Transverse colon (tissue), 4 donors: ENCODE data around the gene PGGHG. TPM values are rescaled to one million over a fixed set of nuclear protein-coding genes. Genes with fewer than 3 reads are reported as not detected.

Source experiments
- DNase-seq: peaks from one replicate; pipeline ENCODE4 v3.0.0-alpha.2; 2019
- H3K27ac ChIP-seq, 4 donors: fragments of 200-600 bp; sonication (generic); 2 replicates each; pipeline ENCODE4 v1.5.1; 2016 to 2018; ENCODE audit warnings: inconsistent platforms in 4 of 4
- H3K27me3 ChIP-seq: fragments of 200-600 bp; sonication (generic); 2 replicates; pipeline ENCODE4 v1.5.1; 2017; ENCODE audit warnings: inconsistent platforms
- H3K36me3 ChIP-seq, 4 donors: fragments of 200-600 bp; sonication (generic); 2 replicates each; pipeline ENCODE4 v1.5.1; 2017 to 2019; ENCODE audit warnings: inconsistent platforms in 4 of 4
- H3K4me1 ChIP-seq, 4 donors: fragments of 200-600 bp; sonication (generic); 2 replicates each; pipeline ENCODE4 v1.5.1; 2017 to 2020; ENCODE audit warnings: inconsistent platforms in 4 of 4
- H3K4me3 ChIP-seq, 4 donors: fragments of 200-600 bp; sonication (generic); 1 replicate in 1 of 4; 2 replicates in 3 of 4; pipeline versions ENCODE4 v1.5.1 to v1.6.1; 2017 to 2019; ENCODE audit warnings: inconsistent platforms in 4 of 4
- H3K9me3 ChIP-seq, 2 donors: fragments of 200-600 bp; sonication (generic); 2 replicates each; pipeline ENCODE4 v1.5.1; 2017 to 2019; ENCODE audit warnings: inconsistent platforms in 2 of 2
- CTCF ChIP-seq, 5 experiments: fragments of 200-600 bp in 3 of 5; fragments of 450-650 bp in 2 of 5; sonication (generic) in 3 of 5; IDR thresholded peaks; 1 replicate in 2 of 5; 2 replicates in 3 of 5; pipeline ENCODE4 v1.5.1; 2016 to 2017; ENCODE audit warnings: antibody characterized with exemption in 5 of 5, inconsistent platforms in 3 of 5, mild to moderate bottlenecking in 2 of 5, moderate library complexity in 1 of 5
- EP300 ChIP-seq: sonication (generic); formaldehyde crosslinking; IDR thresholded peaks from one replicate; pipeline ENCODE4 v1.6.1; 2017; ENCODE audit warnings: antibody characterized with exemption, low read depth
- POLR2A ChIP-seq: fragments of 450-650 bp; IDR thresholded peaks from one replicate; pipeline ENCODE4 v1.6.1; 2016; ENCODE audit warnings: antibody characterized with exemption, mild to moderate bottlenecking, moderate library complexity
- POLR2AphosphoS5 ChIP-seq, 3 donors: sonication (generic); formaldehyde crosslinking; IDR thresholded peaks; one replicate each; pipeline ENCODE4 v1.6.1; 2016; ENCODE audit warnings: antibody characterized with exemption in 3 of 3
- WGBS, 2 donors: methylation state at CpG; one replicate each; pipeline ENCODE4 v1.1.5; 2018; ENCODE audit warnings: low coverage in 1 of 2; 5-methylcytosine and 5-hydroxymethylcytosine counted together
- in situ Hi-C, 4 donors: fragments of 200-750 bp; cut with MboI; loops; one replicate each; pipeline versions ENCODE4 v1.15.0 to v1.15.1; 2017; ENCODE audit warnings: low sequenced_read_pairs in 3 of 4, low pct_ligation_motif_present in 1 of 4, low pct_unique_long_range_greater_than_20kb in 1 of 4
- intact Hi-C: fragments of 100-400 bp; cut with DNase I; formaldehyde crosslinking; loops from one replicate; pipeline ENCODE4 v1.15.1; 2023; ENCODE audit warnings: low total_unique reads
- total RNA-seq, 4 donors: library from RNA; depleted of rRNA; stranded (reverse); fragments of >200 nt; gene quantifications; one replicate each; pipeline ENCODE4 v1.1.0, GENCODE V29; 2016

The PGGHG gene
- total RNA-seq, 4 donors from 2014 or later = 15.4 to 117 (median 30.8) TPM

GRCh38 chr11:315051-315481 is 26.1 kb downstream of the PGGHG start:
- in situ Hi-C loops (no loop called here), intact Hi-C loops (no loop called here)
- peak overlapping the region; percentile 27 to 49 (median 42) for H3K4me3 ChIP-seq
- no peaks in the 10 kb centered on the region for H3K9me3 ChIP-seq
- DNase-seq = no peak
- WGBS, 2 donors = 44% methylated on average over 9 of the region's 9 CpGs; no CpG with 5 or more reads in 1 of the 2 donors
- peaks cover 13 to 53% (median 33%) of the 10 kb centered on the region in 4 donors for H3K4me1 ChIP-seq
- H3K27me3 ChIP-seq = peaks cover 12% of the 10 kb centered on the region
- H3K27ac ChIP-seq = peak overlapping the region; percentile 88 to 90 (median 89)
- H3K36me3 ChIP-seq = no peaks in the 10 kb centered on the region
- TF ChIP-seq EP300 = no peak
- TF ChIP-seq CTCF (IDR thresholded peaks at IDR 0.05) = no peak
- TF ChIP-seq POLR2AphosphoS5 (IDR thresholded peaks at IDR 0.05) = peak in 1 of 3 donors; percentile 5
- no peak for TF ChIP-seq POLR2A

- intact Hi-C loops = no loop called here
- peak overlapping the region; percentile 27 to 49 (median 42) for H3K4me3 ChIP-seq
- no peak for DNase-seq
- in situ Hi-C loops = no loop called here
- whole genome bisulfite sequencing, 2 donors = 60% methylated on average over 15 of the region's 32 CpGs; no CpG with 5 or more reads in 1 of the 2 donors
- peak overlapping the region; percentile 88 to 90 (median 89) for H3K27ac ChIP-seq
- H3K9me3 ChIP-seq = no peaks in the 10 kb centered on the region
- no peaks in the 10 kb centered on the region for H3K36me3 ChIP-seq
- peaks cover 12% of the 10 kb centered on the region for H3K27me3 ChIP-seq
- H3K4me1 ChIP-seq = peaks cover 13 to 53% (median 33%) of the 10 kb centered on the region in 4 donors
- TF ChIP-seq EP300 = no peak
- no peak for TF ChIP-seq CTCF (IDR thresholded peaks at IDR 0.05)
- TF ChIP-seq POLR2AphosphoS5 (IDR thresholded peaks at IDR 0.05) = no peak
- no peak for TF ChIP-seq POLR2A
Observed at GRCh38 chr11:315516-315994, 26.6 kb downstream of the PGGHG start.

GRCh38 chr11:316031-316701 is 27.2 kb downstream of the PGGHG start:
- Histone ChIP-seq H3K4me3 (peak overlapping the region; percentile 27 to 49 (median 42)), H3K27me3 (peaks cover 12% of the 10 kb centered on the region)

More at GRCh38 chr11:316031-316701, 27.2 kb downstream of the PGGHG start:
- 24 to 54% methylated on average over 9 to 49 of the region's 64 CpGs for WGBS, 2 donors
- peaks cover 13 to 53% (median 35%) of the 10 kb centered on the region in 4 donors for H3K4me1 ChIP-seq
- H3K36me3 ChIP-seq = no peaks in the 10 kb centered on the region
- intact Hi-C loops = no loop called here
- peak overlapping the region; percentile 88 to 90 (median 89) for H3K27ac ChIP-seq
- no peaks in the 10 kb centered on the region for H3K9me3 ChIP-seq
- in situ Hi-C loops = no loop called here
- DNase-seq = no peak
- TF ChIP-seq EP300 (no peak), POLR2A (peak; percentile 22), CTCF (IDR thresholded peaks at IDR 0.05) (no peak), POLR2AphosphoS5 (IDR thresholded peaks at IDR 0.05) (peak in 2 of 3 donors; percentile 14 to 30)
